ENCODE data around the gene KCTD15. TPM values are rescaled to one million over a fixed set of nuclear protein-coding genes. Genes with fewer than 3 reads are reported as not detected.

Gene KCTD15
- total RNA-seq, 1 donor from 2014 or later = 61.3 TPM

DNA sequence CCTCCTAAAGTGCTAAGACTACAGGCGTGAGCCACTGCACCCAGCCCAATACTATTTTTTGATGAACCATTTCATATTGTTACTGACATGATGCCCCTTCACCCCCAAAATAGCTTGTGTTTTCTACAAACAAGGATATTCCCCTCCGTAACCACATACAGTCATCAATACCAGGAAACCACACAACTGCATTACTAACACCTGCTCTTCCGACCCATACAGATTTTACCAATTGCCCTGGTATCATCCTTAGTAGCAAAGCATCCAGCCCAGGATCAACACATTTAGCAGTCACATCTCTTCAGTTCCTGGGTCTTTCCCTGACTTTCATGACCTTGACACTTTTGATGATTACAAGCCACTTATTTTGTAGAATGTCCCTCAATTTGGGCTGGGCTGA is 33.6 kb downstream of the KCTD15 start:
- Mint-ChIP-seq H3K27me3 (peaks cover 8% of the 10 kb centered on the region), H3K27ac (no peak overlapping the region), H3K4me3 (ENCODE audit: low read depth) (no peak overlapping the region), H3K36me3 (ENCODE audit: insufficient read depth) (no peaks in the 10 kb centered on the region), H3K9me3 (ENCODE audit: low read depth) (no peaks in the 10 kb centered on the region), H3K4me1 (ENCODE audit: low read depth) (no peaks in the 10 kb centered on the region)
- no peak for TF ChIP-seq CTCF (IDR thresholded peaks at IDR 0.05; ENCODE audit: unreplicated experiment)
- DNase-seq (ENCODE audit: low spot score, unreplicated experiment) = no peak

DNA sequence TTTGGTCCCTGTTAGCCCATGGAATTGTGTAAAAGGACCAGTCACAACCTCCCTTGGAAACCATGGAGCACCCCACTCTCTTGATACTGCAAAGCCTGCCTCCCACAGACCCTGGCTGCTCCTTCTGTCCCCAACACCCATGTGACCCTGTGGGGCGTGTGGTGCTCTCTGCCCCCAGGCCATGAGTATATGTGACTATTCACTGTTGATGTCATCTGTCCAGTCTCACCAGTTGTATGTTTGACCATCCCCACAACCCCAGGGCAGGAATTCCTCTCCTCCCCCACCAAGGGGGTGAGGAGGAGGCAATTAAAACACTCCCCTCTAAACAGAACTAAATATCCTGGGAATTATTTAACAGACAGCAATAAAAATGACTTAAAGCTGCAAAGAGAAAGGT is 35.2 kb downstream of the KCTD15 start:
- TF ChIP-seq CTCF (IDR thresholded peaks at IDR 0.05; ENCODE audit: unreplicated experiment) = no peak
- H3K27me3 Mint-ChIP-seq = peaks cover 8% of the 10 kb centered on the region
- H3K9me3 Mint-ChIP-seq (ENCODE audit: low read depth) = peaks cover 4% of the 10 kb centered on the region
- DNase-seq (ENCODE audit: low spot score, unreplicated experiment) = no peak
- H3K4me1 Mint-ChIP-seq (ENCODE audit: low read depth) = no peaks in the 10 kb centered on the region
- H3K36me3 Mint-ChIP-seq (ENCODE audit: insufficient read depth) = no peaks in the 10 kb centered on the region
- no peak overlapping the region for H3K4me3 Mint-ChIP-seq (ENCODE audit: low read depth)
- H3K27ac Mint-ChIP-seq = no peak overlapping the region

DNA sequence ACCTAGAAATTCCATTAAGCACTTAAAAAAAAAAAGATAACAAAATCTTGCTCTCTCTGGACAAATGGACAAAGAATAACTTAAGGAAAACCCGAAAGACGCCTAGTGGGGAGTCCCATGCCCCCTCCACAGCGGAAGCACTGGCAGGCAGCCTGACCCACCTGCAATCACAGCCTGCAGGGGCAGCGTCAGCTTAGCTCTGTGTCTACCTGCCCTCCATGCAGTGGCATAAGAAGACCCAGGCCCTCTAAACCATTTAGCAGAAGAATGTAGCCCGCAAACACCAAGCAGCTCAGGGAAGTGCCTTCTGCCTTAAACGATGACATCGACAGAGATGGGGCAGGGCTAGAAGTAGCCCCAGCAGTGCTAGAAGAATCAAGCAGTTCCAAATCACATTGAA is 36.0 kb downstream of the KCTD15 start:
- peaks cover 4% of the 10 kb centered on the region for H3K9me3 Mint-ChIP-seq (ENCODE audit: low read depth)
- no peaks in the 10 kb centered on the region for H3K4me1 Mint-ChIP-seq (ENCODE audit: low read depth)
- H3K36me3 Mint-ChIP-seq (ENCODE audit: insufficient read depth) = no peaks in the 10 kb centered on the region
- no peak overlapping the region for H3K27ac Mint-ChIP-seq
- H3K4me3 Mint-ChIP-seq (ENCODE audit: low read depth) = no peak overlapping the region
- no peak for TF ChIP-seq CTCF (IDR thresholded peaks at IDR 0.05; ENCODE audit: unreplicated experiment)
- no peak for DNase-seq (ENCODE audit: low spot score, unreplicated experiment)
- peaks cover 8% of the 10 kb centered on the region for H3K27me3 Mint-ChIP-seq

DNA sequence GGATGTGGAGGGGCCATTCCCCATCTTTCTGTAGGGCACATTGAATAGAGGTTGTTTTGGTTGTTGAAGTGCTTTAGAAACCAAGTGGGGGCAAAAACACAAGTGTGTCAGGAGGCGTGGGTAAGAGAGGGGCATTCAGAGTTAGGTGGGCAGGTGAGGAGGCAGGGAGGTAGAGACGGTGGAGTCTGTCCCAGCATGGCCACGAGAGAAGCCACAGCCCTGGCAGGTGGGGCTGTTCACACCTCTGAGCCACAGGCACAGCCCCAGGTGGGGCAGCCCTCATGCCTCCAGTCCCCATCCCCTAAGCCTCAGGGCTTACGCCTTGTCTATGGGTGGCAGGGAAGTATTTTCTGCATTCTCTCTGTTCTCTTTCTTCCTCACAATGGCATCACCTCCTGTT is 43.7 kb downstream of the KCTD15 start:
- H3K4me3 Mint-ChIP-seq (ENCODE audit: low read depth) = no peak overlapping the region
- DNase-seq (ENCODE audit: low spot score, unreplicated experiment) = no peak
- H3K27ac Mint-ChIP-seq = no peak overlapping the region
- peaks cover 8% of the 10 kb centered on the region for H3K27me3 Mint-ChIP-seq
- no peaks in the 10 kb centered on the region for H3K4me1 Mint-ChIP-seq (ENCODE audit: low read depth)
- no peak for TF ChIP-seq CTCF (IDR thresholded peaks at IDR 0.05; ENCODE audit: unreplicated experiment)
- peaks cover 4% of the 10 kb centered on the region for H3K9me3 Mint-ChIP-seq (ENCODE audit: low read depth)
- H3K36me3 Mint-ChIP-seq (ENCODE audit: insufficient read depth) = no peaks in the 10 kb centered on the region

GRCh38 chr19:33840783-33841182 is 44.1 kb downstream of the KCTD15 start:
- no peaks in the 10 kb centered on the region for H3K4me1 Mint-ChIP-seq (ENCODE audit: low read depth)
- H3K27me3 Mint-ChIP-seq = peaks cover 8% of the 10 kb centered on the region
- DNase-seq (ENCODE audit: low spot score, unreplicated experiment) = no peak
- no peak for TF ChIP-seq CTCF (IDR thresholded peaks at IDR 0.05; ENCODE audit: unreplicated experiment)
- no peak overlapping the region for H3K27ac Mint-ChIP-seq
- no peaks in the 10 kb centered on the region for H3K36me3 Mint-ChIP-seq (ENCODE audit: insufficient read depth)
- no peak overlapping the region for H3K4me3 Mint-ChIP-seq (ENCODE audit: low read depth)
- H3K9me3 Mint-ChIP-seq (ENCODE audit: low read depth) = peaks cover 4% of the 10 kb centered on the region

Data from progenitor cell of endocrine pancreas (in vitro differentiated cells).